ENCODE data around the gene TRPV3. TPM values are rescaled to one million over a fixed set of nuclear protein-coding genes. Genes with fewer than 3 reads are reported as not detected.

The TRPV3 gene
- total and polyA plus RNA-seq, 2 donors (not counting 3 experiments of a cell fraction or from before 2014, with no cell fraction given): 0.01 TPM; not detected in 1

GRCh38 chr17:3503285-3503684, 54.3 kb downstream of the TRPV3 start:
- Histone ChIP-seq H3K4me3 (replicated peaks in 1 of 3; ENCODE audit: insufficient read depth in 1 of 3, low read depth in 1 of 3, low read length in 3 of 3) (no peak overlapping the region), H3K27me3 (ENCODE audit: control insufficient read depth in 2 of 2, insufficient read depth in 2 of 2, low read length in 2 of 2) (no peaks in the 10 kb centered on the region), H2AFZ (ENCODE audit: low read depth, low read length) (no peak overlapping the region), H3K9ac (replicated peaks; ENCODE audit: extremely low read depth, insufficient read depth, low read length) (no peak overlapping the region), H3K9me1 (replicated peaks; ENCODE audit: control insufficient read depth, extremely low read depth, insufficient read depth, low read length) (no peaks in the 10 kb centered on the region), H3K4me2 (ENCODE audit: insufficient read depth, low read length) (no peak overlapping the region), H3K27ac (ENCODE audit: insufficient read depth, low read depth, low read length) (no peak overlapping the region), H3K79me2 (ENCODE audit: control insufficient read depth, insufficient read depth, low read length) (no peaks in the 10 kb centered on the region), H4K20me1 (replicated peaks; ENCODE audit: control insufficient read depth, extremely low read depth, insufficient read depth, low read length) (no peaks in the 10 kb centered on the region), H3K4me1 (ENCODE audit: control insufficient read depth, extremely low read depth, insufficient read depth, low read length) (no peaks in the 10 kb centered on the region), H3K9me3 (replicated peaks; ENCODE audit: control insufficient read depth, insufficient read depth, low read length) (no peaks in the 10 kb centered on the region), H3K36me3 (ENCODE audit: control insufficient read depth in 2 of 2, extremely low read depth in 1 of 2, insufficient read depth in 2 of 2, low read length in 2 of 2) (no peaks in the 10 kb centered on the region)
- CTCF ChIA-PET: no interaction called here
- DNase-seq (ENCODE audit: low read depth, low spot score): no peak
- FAIRE-seq: no peak
- no TSS peak for BruUV-seq (replicated peaks)
- TF ChIP-seq, protein P1, sequence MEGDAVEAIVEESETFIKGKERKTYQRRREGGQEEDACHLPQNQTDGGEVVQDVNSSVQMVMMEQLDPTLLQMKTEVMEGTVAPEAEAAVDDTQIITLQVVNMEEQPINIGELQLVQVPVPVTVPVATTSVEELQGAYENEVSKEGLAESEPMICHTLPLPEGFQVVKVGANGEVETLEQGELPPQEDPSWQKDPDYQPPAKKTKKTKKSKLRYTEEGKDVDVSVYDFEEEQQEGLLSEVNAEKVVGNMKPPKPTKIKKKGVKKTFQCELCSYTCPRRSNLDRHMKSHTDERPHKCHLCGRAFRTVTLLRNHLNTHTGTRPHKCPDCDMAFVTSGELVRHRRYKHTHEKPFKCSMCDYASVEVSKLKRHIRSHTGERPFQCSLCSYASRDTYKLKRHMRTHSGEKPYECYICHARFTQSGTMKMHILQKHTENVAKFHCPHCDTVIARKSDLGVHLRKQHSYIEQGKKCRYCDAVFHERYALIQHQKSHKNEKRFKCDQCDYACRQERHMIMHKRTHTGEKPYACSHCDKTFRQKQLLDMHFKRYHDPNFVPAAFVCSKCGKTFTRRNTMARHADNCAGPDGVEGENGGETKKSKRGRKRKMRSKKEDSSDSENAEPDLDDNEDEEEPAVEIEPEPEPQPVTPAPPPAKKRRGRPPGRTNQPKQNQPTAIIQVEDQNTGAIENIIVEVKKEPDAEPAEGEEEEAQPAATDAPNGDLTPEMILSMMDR (IDR thresholded peaks at IDR 0.05; ENCODE audit: extremely low read depth in 1 of 2, insufficient read depth in 1 of 2, low read depth in 1 of 2, low read length in 2 of 2): no peak
- TF ChIP-seq, protein P2, sequence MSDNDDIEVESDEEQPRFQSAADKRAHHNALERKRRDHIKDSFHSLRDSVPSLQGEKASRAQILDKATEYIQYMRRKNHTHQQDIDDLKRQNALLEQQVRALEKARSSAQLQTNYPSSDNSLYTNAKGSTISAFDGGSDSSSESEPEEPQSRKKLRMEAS (IDR thresholded peaks at IDR 0.05; ENCODE audit: insufficient read depth, insufficient read length): no peak
- TF ChIP-seq POLR2A (IDR thresholded peaks at IDR 0.05; ENCODE audit: low read depth, low read length) (no peak), MYC (IDR thresholded peaks at IDR 0.05; ENCODE audit: low read depth, low read length) (no peak), FOS (IDR thresholded peaks at IDR 0.05; ENCODE audit: borderline replicate concordance, insufficient read depth, low read length) (no peak), JUN (IDR thresholded peaks at IDR 0.05; ENCODE audit: borderline replicate concordance, insufficient read depth, insufficient read length, low read depth) (no peak), POLR2AphosphoS5 (IDR thresholded peaks at IDR 0.05; ENCODE audit: insufficient read depth, low read depth, low read length) (no peak), EZH2 (IDR thresholded peaks at IDR 0.05; ENCODE audit: borderline replicate concordance, low read depth, low read length, severe bottlenecking) (no peak), GATA2 (IDR thresholded peaks at IDR 0.05; ENCODE audit: insufficient read depth, insufficient read length, low read depth, low read length) (no peak)
- dilution Hi-C loops (cut with MboI; ENCODE audit: extremely low pct_ligation_motif_present, low sequenced_read_pairs) (no loop called here), intact Hi-C loops (cut with micrococcal nuclease) (no loop called here)
- POLR2A ChIA-PET: no interaction called here

Measured in endothelial cell of umbilical vein (primary cell).